DND-41 (cell line): ENCODE results near the gene PDZD8.
A peak's percentile ranks its signal among the peaks of the same experiment; 100 is the strongest.

Source experiments
- ATAC-seq: fragments of 200-7000 bp; cut with Tn5 transposase; 3 replicates; pipeline ENCODE4 v1.9.1; 2021; ENCODE audit warnings: low read depth; ENCODE audit not compliant: insufficient read depth
- DNase-seq: peaks from one replicate; pipeline ENCODE4 v3.0.0-alpha.2; 2020
- H2AFZ ChIP-seq: 2 replicates; pipeline ENCODE4 v1.6.0; 2012; ENCODE audit warnings: low read depth, low read length
- H3K27ac ChIP-seq: 2 replicates; pipeline ENCODE4 v1.5.1; 2012; ENCODE audit warnings: low read length, inconsistent platforms
- H3K27me3 ChIP-seq: fragments of 200-600 bp; sonication (generic); 2 replicates; pipeline ENCODE4 v1.6.0; 2012; ENCODE audit warnings: low read length, mild to moderate bottlenecking, inconsistent platforms; ENCODE audit not compliant: insufficient read depth, poor library complexity
- H3K36me3 ChIP-seq: 2 replicates; pipeline ENCODE4 v1.5.1; 2012; ENCODE audit warnings: low read length, inconsistent platforms; ENCODE audit not compliant: insufficient read depth
- H3K4me1 ChIP-seq: 2 replicates; pipeline ENCODE4 v1.5.1; 2012; ENCODE audit warnings: mild to moderate bottlenecking, low read length; ENCODE audit not compliant: insufficient read depth
- H3K4me2 ChIP-seq: 2 replicates; pipeline ENCODE4 v1.6.0; 2012; ENCODE audit warnings: mild to moderate bottlenecking, moderate library complexity, low read length, inconsistent platforms; ENCODE audit not compliant: insufficient read depth
- H3K4me3 ChIP-seq, 2 experiments: fragments of 200-600 bp in 1 of 2; shearing (Covaris generic) in 1 of 2; 2 replicates each; pipeline ENCODE4 v1.5.1; 2012 to 2016; ENCODE audit warnings: inconsistent platforms in 2 of 2, low read length in 2 of 2, mild to moderate bottlenecking in 2 of 2, low read depth in 1 of 2, moderate library complexity in 1 of 2
- H3K79me2 ChIP-seq: 2 replicates; pipeline ENCODE4 v1.6.0; 2012; ENCODE audit warnings: low read length, inconsistent platforms; ENCODE audit not compliant: insufficient read depth
- H3K9ac ChIP-seq: 2 replicates; pipeline ENCODE4 v1.6.0; 2012; ENCODE audit warnings: low read depth, mild to moderate bottlenecking, inconsistent platforms, low read length, moderate library complexity
- H3K9me3 ChIP-seq: 2 replicates; pipeline ENCODE4 v1.5.1; 2012; ENCODE audit warnings: low read length, moderate library complexity, mild to moderate bottlenecking, inconsistent platforms; ENCODE audit not compliant: insufficient read depth, severe bottlenecking
- H4K20me1 ChIP-seq: 2 replicates; pipeline ENCODE4 v1.6.0; 2012; ENCODE audit warnings: low read length; ENCODE audit not compliant: insufficient read depth
- EZH2 ChIP-seq: IDR thresholded peaks from 3 replicates; pipeline ENCODE4 v1.6.1; 2012; ENCODE audit warnings: borderline replicate concordance, low read depth, mild to moderate bottlenecking, moderate library complexity, low read length, inconsistent platforms; ENCODE audit not compliant: severe bottlenecking
- TF ChIP-seq, protein P1 (sequence below): IDR thresholded peaks from 2 replicates; pipeline ENCODE4 v1.5.1; 2012; ENCODE audit warnings: borderline replicate concordance, low read length, moderate library complexity, mild to moderate bottlenecking; ENCODE audit not compliant: poor library complexity, severe bottlenecking; ENCODE audit errors: extremely low read depth

The PDZD8 gene

DNA sequence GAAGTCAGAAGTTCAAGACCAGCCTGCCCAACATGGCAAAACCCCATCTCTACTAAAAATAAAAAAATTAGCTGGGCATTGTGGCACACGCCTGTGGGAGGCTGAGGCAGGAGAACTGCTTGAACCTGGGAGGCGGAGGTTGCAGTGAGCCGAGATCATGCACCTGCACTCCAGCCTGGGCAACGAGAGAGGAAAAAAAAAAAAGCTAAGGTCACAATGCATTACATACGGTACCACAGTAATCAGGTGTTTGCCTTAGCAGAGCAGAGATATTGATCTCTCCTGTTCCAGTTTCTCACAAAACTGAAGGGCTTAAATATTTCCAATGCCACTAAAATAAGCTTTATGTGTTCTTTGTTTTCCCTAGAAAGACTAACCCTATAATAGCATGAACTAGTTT lies 7.5 kb downstream of the PDZD8 start:
- Histone ChIP-seq H3K4me2 (peak overlapping the region; percentile 5; the same call in 1 of the 2 replicates), H3K4me1 (peaks cover 41% of the 10 kb centered on the region), H2AFZ (no peak overlapping the region), H3K27me3 (no peaks in the 10 kb centered on the region), H3K9ac (no peak overlapping the region), H3K4me3 (no peak overlapping the region), H4K20me1 (peaks cover 77% of the 10 kb centered on the region), H3K27ac (no peak overlapping the region), H3K36me3 (peaks cover 11% of the 10 kb centered on the region; the same call in 1 of the 2 replicates), H3K9me3 (no peaks in the 10 kb centered on the region), H3K79me2 (peaks cover 100% of the 10 kb centered on the region)
- TF ChIP-seq, protein P1, sequence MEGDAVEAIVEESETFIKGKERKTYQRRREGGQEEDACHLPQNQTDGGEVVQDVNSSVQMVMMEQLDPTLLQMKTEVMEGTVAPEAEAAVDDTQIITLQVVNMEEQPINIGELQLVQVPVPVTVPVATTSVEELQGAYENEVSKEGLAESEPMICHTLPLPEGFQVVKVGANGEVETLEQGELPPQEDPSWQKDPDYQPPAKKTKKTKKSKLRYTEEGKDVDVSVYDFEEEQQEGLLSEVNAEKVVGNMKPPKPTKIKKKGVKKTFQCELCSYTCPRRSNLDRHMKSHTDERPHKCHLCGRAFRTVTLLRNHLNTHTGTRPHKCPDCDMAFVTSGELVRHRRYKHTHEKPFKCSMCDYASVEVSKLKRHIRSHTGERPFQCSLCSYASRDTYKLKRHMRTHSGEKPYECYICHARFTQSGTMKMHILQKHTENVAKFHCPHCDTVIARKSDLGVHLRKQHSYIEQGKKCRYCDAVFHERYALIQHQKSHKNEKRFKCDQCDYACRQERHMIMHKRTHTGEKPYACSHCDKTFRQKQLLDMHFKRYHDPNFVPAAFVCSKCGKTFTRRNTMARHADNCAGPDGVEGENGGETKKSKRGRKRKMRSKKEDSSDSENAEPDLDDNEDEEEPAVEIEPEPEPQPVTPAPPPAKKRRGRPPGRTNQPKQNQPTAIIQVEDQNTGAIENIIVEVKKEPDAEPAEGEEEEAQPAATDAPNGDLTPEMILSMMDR = no peak
- no peak for TF ChIP-seq EZH2
- ATAC-seq (no peak), DNase-seq (no peak)

DNA sequence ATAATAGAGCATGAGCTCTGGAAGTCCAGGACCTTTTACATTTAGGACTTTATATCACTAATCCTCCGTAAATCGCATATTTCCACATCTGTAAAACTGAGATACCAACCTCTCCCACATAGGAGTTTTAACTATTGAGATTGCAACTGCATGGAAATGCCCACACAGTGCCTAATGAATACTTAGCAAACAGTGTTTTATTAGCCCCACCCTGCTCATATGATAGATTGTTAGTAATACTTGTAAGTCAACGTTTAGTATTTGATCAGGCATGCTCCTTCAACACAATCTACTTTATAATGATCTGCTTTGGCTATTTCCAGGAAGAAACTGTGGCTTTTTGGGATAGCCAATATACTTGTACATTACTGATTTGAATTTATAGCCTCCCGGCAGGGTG lies 8.5 kb downstream of the PDZD8 start:
- 0 out of 2 replicates have a peak overlapping the region, but pooled peaks have one; percentile 0 for H3K4me2 ChIP-seq
- peaks cover 8% of the 10 kb centered on the region; the same call in 1 of the 2 replicates for H3K36me3 ChIP-seq
- DNase-seq (no peak), ATAC-seq (no peak)
- peaks cover 78% of the 10 kb centered on the region for H4K20me1 ChIP-seq
- no peak overlapping the region for H2AFZ ChIP-seq
- no peak overlapping the region for H3K27ac ChIP-seq
- H3K79me2 ChIP-seq = peaks cover 100% of the 10 kb centered on the region
- no peak overlapping the region for H3K9ac ChIP-seq
- no peaks in the 10 kb centered on the region for H3K27me3 ChIP-seq
- H3K4me1 ChIP-seq = peaks cover 31% of the 10 kb centered on the region
- H3K4me3 ChIP-seq = no peak overlapping the region
- H3K9me3 ChIP-seq = no peaks in the 10 kb centered on the region
- TF ChIP-seq, protein P1 = no peak
- no peak for TF ChIP-seq EZH2

DNA sequence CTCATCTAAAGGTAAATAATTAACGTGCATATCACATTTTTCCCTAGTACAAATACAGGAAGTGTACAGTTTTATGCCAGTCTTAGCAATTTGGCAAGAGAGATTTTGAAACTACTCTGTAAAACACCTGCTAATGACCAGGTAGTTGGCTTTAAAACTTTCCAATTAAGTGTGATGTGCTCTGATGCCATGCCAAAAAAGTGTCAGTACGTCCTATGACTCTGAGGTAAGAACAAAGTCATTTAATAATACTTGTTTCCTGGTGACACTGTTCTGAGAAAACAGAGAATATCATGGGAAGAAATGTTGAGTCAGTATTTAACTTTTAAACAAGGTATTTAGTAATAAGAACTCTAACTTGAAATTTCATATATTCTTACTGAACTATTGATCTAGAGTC lies 9.6 kb downstream of the PDZD8 start:
- Histone ChIP-seq H4K20me1 (peaks cover 75% of the 10 kb centered on the region), H3K79me2 (peaks cover 100% of the 10 kb centered on the region), H2AFZ (no peak overlapping the region), H3K4me1 (peaks cover 20% of the 10 kb centered on the region), H3K9ac (no peak overlapping the region), H3K36me3 (peaks cover 6% of the 10 kb centered on the region; the same call in 1 of the 2 replicates), H3K27ac (no peak overlapping the region), H3K27me3 (no peaks in the 10 kb centered on the region), H3K9me3 (no peaks in the 10 kb centered on the region), H3K4me3 (no peak overlapping the region), H3K4me2 (peak overlapping the region; percentile 30; the same call in 1 of the 2 replicates)
- ATAC-seq = no peak
- TF ChIP-seq, protein P1 = no peak
- no peak for TF ChIP-seq EZH2
- no peak for DNase-seq
